Neuronal stem cell (in vitro differentiated cells): Measurements from ENCODE around the gene AOPEP.
"Not testable (repeated sequence)": the region's sequence is repeated elsewhere in the genome, so short reads cannot be mapped to it uniquely, and the experiment has no call there.

Experiments used
- DNase-seq: peaks from one replicate; pipeline ENCODE4 v3.0.0-alpha.2; 2013; ENCODE audit warnings: low spot score
- H2AFZ ChIP-seq: one replicate; pipeline ENCODE4 v1.6.1; 2013; ENCODE audit warnings: mild to moderate bottlenecking, low read length, inconsistent platforms
- H2AK5ac ChIP-seq: 2 replicates; pipeline ENCODE4 v1.6.1; 2013; ENCODE audit warnings: low read depth, mild to moderate bottlenecking, inconsistent platforms, low read length, moderate library complexity, mixed read lengths
- H2BK120ac ChIP-seq: 2 replicates; pipeline ENCODE4 v1.6.1; 2013; ENCODE audit warnings: low read depth, mild to moderate bottlenecking, inconsistent platforms, low read length, moderate library complexity, mixed read lengths
- H2BK12ac ChIP-seq: one replicate; pipeline ENCODE4 v1.6.1; 2013; ENCODE audit warnings: low read length, inconsistent platforms
- H2BK15ac ChIP-seq: 2 replicates; pipeline ENCODE4 v1.6.1; 2013; ENCODE audit warnings: mild to moderate bottlenecking, low read length, inconsistent platforms, mixed read lengths
- H2BK5ac ChIP-seq: one replicate; pipeline ENCODE4 v1.6.1; 2013; ENCODE audit warnings: inconsistent platforms, mild to moderate bottlenecking, low read length, moderate library complexity
- H3K14ac ChIP-seq: one replicate; pipeline ENCODE4 v1.6.1; 2013; ENCODE audit warnings: low read length, inconsistent platforms
- H3K18ac ChIP-seq: 2 replicates; pipeline ENCODE4 v1.6.1; 2013; ENCODE audit warnings: low read length, inconsistent platforms
- H3K23ac ChIP-seq: 2 replicates; pipeline ENCODE4 v1.6.1; 2013; ENCODE audit warnings: low read depth, mild to moderate bottlenecking, mixed read lengths, low read length, inconsistent platforms; ENCODE audit not compliant: poor library complexity
- H3K27ac ChIP-seq: replicated peaks from 3 replicates; pipeline ENCODE4 v1.5.1; 2013; ENCODE audit warnings: low read length, inconsistent platforms
- H3K27me3 ChIP-seq, 3 experiments: 2 replicates each; pipeline ENCODE4 v1.6.1; 2013; ENCODE audit warnings: low read length in 3 of 3, mild to moderate bottlenecking in 2 of 3, inconsistent platforms in 1 of 3, low read depth in 1 of 3, mixed read lengths in 1 of 3, moderate library complexity in 1 of 3; ENCODE audit not compliant: control insufficient read depth in 3 of 3, insufficient read depth in 3 of 3
- H3K36me3 ChIP-seq, 2 donors: replicated peaks in 1 of 2; 2 replicates each; pipeline ENCODE4 v1.6.1; 2013; ENCODE audit warnings: low read length in 2 of 2; ENCODE audit not compliant: control insufficient read depth in 2 of 2, insufficient read depth in 2 of 2
- H3K4ac ChIP-seq: 2 replicates; pipeline ENCODE4 v1.6.1; 2013; ENCODE audit warnings: inconsistent platforms, mild to moderate bottlenecking, low read length, moderate library complexity
- H3K4me1 ChIP-seq, 2 donors: 1 replicate in 1 of 2; 2 replicates in 1 of 2; pipeline ENCODE4 v1.6.1; 2013; ENCODE audit warnings: low read length in 2 of 2, low read depth in 1 of 2; ENCODE audit not compliant: control insufficient read depth in 2 of 2, insufficient read depth in 1 of 2
- H3K4me2 ChIP-seq: one replicate; pipeline ENCODE4 v1.6.1; 2013; ENCODE audit warnings: mild to moderate bottlenecking, low read length, inconsistent platforms; ENCODE audit not compliant: insufficient read depth, poor library complexity, severe bottlenecking
- H3K4me3 ChIP-seq, 2 donors: 2 replicates each; pipeline ENCODE4 v1.5.1; 2013; ENCODE audit warnings: low read length in 2 of 2, mild to moderate bottlenecking in 2 of 2, inconsistent platforms in 1 of 2, moderate library complexity in 1 of 2
- H3K79me1 ChIP-seq: one replicate; pipeline ENCODE4 v1.6.1; 2013; ENCODE audit warnings: low read depth, mild to moderate bottlenecking, inconsistent platforms, low read length, moderate library complexity
- H3K9ac ChIP-seq: one replicate; pipeline ENCODE4 v1.6.1; 2013; ENCODE audit warnings: mild to moderate bottlenecking, low read depth, low read length, inconsistent platforms; ENCODE audit not compliant: poor library complexity
- H3K9me3 ChIP-seq, 2 donors: replicated peaks in 1 of 2; 2 replicates each; pipeline versions ENCODE3 to v1.6.1; 2013; ENCODE audit warnings: low read length in 2 of 2, mild to moderate bottlenecking in 2 of 2, inconsistent platforms in 1 of 2, low read depth in 1 of 2, mixed read lengths in 1 of 2, moderate library complexity in 1 of 2; ENCODE audit not compliant: control insufficient read depth in 2 of 2, insufficient read depth in 1 of 2
- H4K8ac ChIP-seq: one replicate; pipeline ENCODE4 v1.6.1; 2013; ENCODE audit warnings: low read depth, mild to moderate bottlenecking, inconsistent platforms, low read length, moderate library complexity
- H4K91ac ChIP-seq: one replicate; pipeline ENCODE4 v1.6.1; 2013; ENCODE audit warnings: low read length, low read depth, mild to moderate bottlenecking, inconsistent platforms; ENCODE audit not compliant: poor library complexity
- WGBS, 2 donors: extraction: QIAGEN DNeasy Blood & Tissue Kit; methylation state at CpG; one replicate each; pipeline ENCODE4 v1.1.7; 2013; ENCODE audit warnings: missing lambda C conversion rate in 2 of 2, mixed read lengths in 1 of 2; ENCODE audit not compliant: insufficient read length in 2 of 2, insufficient replicate concordance in 1 of 2; ENCODE audit errors: extremely low coverage in 2 of 2; 5-methylcytosine and 5-hydroxymethylcytosine counted together

The AOPEP gene

DNA sequence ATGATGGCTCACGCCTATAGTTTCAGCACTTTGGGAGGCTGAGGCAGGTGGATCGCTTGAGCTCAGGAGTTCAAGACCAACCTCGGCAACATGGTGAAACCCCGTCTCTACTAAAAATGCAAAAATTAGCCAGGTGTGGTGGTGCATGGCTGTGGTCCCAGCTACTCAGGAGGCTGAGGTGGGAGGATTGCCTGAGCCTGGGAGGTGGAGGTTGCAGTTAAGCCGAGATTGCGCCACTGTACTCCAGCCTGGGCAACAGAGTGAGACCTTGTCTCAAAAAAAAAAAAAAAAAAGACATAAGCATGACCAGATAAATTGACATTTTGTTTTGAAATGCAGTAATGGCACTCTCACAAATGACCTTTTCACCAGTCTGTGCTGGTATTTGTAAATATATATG, 294.1 kb downstream of the AOPEP start:
- H4K8ac ChIP-seq, H3K79me1 ChIP-seq, H3K27ac ChIP-seq, H3K23ac ChIP-seq, H3K9ac ChIP-seq, H2BK12ac ChIP-seq, H2AK5ac ChIP-seq, H2BK5ac ChIP-seq, H3K4me3 ChIP-seq, H3K9me3 ChIP-seq, H2BK120ac ChIP-seq, H3K14ac ChIP-seq, DNase-seq, H3K18ac ChIP-seq, H2BK15ac ChIP-seq, H3K4me2 ChIP-seq, H3K4ac ChIP-seq, H3K27me3 ChIP-seq, H4K91ac ChIP-seq, H2AFZ ChIP-seq: not testable (repeated sequence)
- Histone ChIP-seq H3K4me1 (peaks cover 15 to 29% of the 10 kb centered on the region in 2 donors), H3K36me3 (peaks cover 0 to 55% of the 10 kb centered on the region in 2 donors)
- no CpG with 5 or more reads among the region's 6 CpGs for WGBS, 2 donors

DNA sequence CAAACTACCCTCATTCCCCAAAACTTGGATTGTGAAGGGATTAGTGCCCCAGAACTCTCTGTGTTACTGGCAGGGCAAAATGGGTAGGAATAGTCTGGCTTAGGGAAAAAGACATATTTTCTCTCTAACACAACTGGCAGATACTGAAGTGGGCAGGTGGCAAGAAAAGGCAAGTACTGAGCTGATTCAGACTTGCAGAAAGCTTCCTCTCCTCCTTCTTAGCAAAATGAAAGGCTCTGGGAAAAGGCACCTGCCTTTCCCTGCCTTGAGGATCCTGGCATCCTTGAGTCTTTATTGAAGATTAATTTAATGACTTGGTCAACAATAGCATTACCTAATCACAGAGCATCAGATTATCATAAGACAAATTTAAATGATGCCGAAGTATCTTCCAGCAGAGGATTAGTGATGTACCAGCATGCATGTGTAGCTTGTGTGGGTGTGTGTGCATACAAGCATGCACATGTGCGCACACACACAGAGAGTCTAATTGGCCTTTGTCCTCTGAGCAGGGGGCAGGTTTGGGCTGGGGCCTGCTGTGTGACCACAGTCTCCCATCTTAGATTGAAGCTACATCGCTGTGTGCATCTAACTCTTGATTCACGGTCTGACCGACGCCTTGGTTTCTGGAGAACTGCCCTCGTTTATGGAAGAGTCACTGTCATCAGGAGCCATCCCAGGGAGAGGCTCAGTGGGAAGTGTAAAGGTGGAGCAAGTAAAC, 294.8 kb downstream of the AOPEP start:
- Histone ChIP-seq H3K4ac (no peak overlapping the region), H2BK5ac (no peak overlapping the region), H2BK15ac (no peak overlapping the region), H3K79me1 (no peaks in the 10 kb centered on the region), H3K9me3 (no peaks in the 10 kb centered on the region), H3K27ac (no peak overlapping the region), H3K9ac (no peak overlapping the region), H3K23ac (no peak overlapping the region), H3K4me2 (no peak overlapping the region), H2BK120ac (no peak overlapping the region), H3K36me3 (peaks cover 0 to 49% of the 10 kb centered on the region in 2 donors), H3K18ac (no peak overlapping the region), H2BK12ac (no peak overlapping the region), H2AFZ (no peak overlapping the region), H3K4me3 (no peak overlapping the region), H2AK5ac (no peak overlapping the region), H4K8ac (no peak overlapping the region), H3K14ac (no peak overlapping the region), H3K4me1 (peaks cover 15 to 29% of the 10 kb centered on the region in 2 donors), H4K91ac (no peak overlapping the region), H3K27me3 (no peaks in the 10 kb centered on the region)
- no CpG with 5 or more reads among the region's 7 CpGs for WGBS, 2 donors
- no peak for DNase-seq

DNA sequence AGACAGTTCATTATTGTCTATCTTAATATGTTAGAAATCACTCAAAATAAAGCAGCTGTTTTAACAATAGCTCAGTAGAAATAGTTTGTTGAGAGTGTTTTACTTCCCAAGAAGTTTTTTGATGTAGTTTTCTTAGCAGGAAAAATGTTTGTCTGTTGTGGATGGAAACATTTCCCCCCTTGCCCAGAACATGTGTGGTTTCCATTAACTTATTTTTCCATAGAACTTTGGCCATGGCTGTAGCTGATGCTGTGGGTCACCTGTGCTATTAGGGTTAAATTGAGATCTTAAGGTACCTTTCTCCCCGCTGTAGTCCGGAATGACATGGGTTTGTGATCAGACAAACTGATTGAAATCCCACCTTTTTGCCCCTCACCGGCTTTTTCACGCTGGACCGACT, 296.2 kb downstream of the AOPEP start:
- Histone ChIP-seq H3K79me1 (no peaks in the 10 kb centered on the region), H3K9me3 (no peaks in the 10 kb centered on the region), H3K9ac (no peak overlapping the region), H2BK120ac (no peak overlapping the region), H4K91ac (no peak overlapping the region), H3K4me1 (peaks cover 15 to 29% of the 10 kb centered on the region in 2 donors), H3K18ac (no peak overlapping the region), H2AFZ (no peak overlapping the region), H2AK5ac (no peak overlapping the region), H4K8ac (no peak overlapping the region), H3K4me2 (no peak overlapping the region), H3K27me3 (no peaks in the 10 kb centered on the region), H2BK15ac (no peak overlapping the region), H3K14ac (no peak overlapping the region), H3K4me3 (no peak overlapping the region), H2BK12ac (no peak overlapping the region), H3K4ac (no peak overlapping the region), H3K27ac (no peak overlapping the region), H3K36me3 (peaks cover 0 to 37% of the 10 kb centered on the region in 2 donors), H2BK5ac (no peak overlapping the region), H3K23ac (no peak overlapping the region)
- no CpG with 5 or more reads among the region's 5 CpGs for whole genome bisulfite sequencing, 2 donors
- no peak for DNase-seq

- H3K4ac ChIP-seq = no peak overlapping the region
- H3K18ac ChIP-seq = peak overlapping the region; percentile 8
- no peak overlapping the region for H2BK120ac ChIP-seq
- DNase-seq = no peak
- H3K23ac ChIP-seq = no peak overlapping the region
- H2BK15ac ChIP-seq = no peak overlapping the region
- H3K4me3 ChIP-seq = no peak overlapping the region
- no peak overlapping the region for H3K4me2 ChIP-seq
- no peak overlapping the region for H2BK5ac ChIP-seq
- peaks cover 0 to 33% of the 10 kb centered on the region in 2 donors for H3K36me3 ChIP-seq
- WGBS, 2 donors = no CpG with 5 or more reads among the region's 9 CpGs
- H4K91ac ChIP-seq = no peak overlapping the region
- no peaks in the 10 kb centered on the region for H3K9me3 ChIP-seq
- no peak overlapping the region for H4K8ac ChIP-seq
- H3K27me3 ChIP-seq = no peaks in the 10 kb centered on the region
- H3K79me1 ChIP-seq = no peaks in the 10 kb centered on the region
- peak overlapping the region; percentile 14 for H3K27ac ChIP-seq
- H2AK5ac ChIP-seq = no peak overlapping the region
- no peak overlapping the region for H3K9ac ChIP-seq
- no peak overlapping the region for H3K14ac ChIP-seq
- no peak overlapping the region for H2BK12ac ChIP-seq
- H3K4me1 ChIP-seq = peaks cover 15 to 26% of the 10 kb centered on the region in 2 donors
- H2AFZ ChIP-seq = no peak overlapping the region
Observed at GRCh38 chr9:95023217-95024003, 296.9 kb downstream of the AOPEP start.
